ENCODE data around the gene CLTCL1. TPM values are rescaled to one million over a fixed set of nuclear protein-coding genes. Genes with fewer than 3 reads are reported as not detected.
"Not testable (repeated sequence)": the region's sequence is repeated elsewhere in the genome, so short reads cannot be mapped to it uniquely, and the experiment has no call there.

The CLTCL1 gene
- total and polyA plus RNA-seq, 9 of the 15 experiments (the other 6 are each of a cell fraction or from before 2014, with no cell fraction given) = 1.1 to 11.7 (median 5.0) TPM

DNA sequence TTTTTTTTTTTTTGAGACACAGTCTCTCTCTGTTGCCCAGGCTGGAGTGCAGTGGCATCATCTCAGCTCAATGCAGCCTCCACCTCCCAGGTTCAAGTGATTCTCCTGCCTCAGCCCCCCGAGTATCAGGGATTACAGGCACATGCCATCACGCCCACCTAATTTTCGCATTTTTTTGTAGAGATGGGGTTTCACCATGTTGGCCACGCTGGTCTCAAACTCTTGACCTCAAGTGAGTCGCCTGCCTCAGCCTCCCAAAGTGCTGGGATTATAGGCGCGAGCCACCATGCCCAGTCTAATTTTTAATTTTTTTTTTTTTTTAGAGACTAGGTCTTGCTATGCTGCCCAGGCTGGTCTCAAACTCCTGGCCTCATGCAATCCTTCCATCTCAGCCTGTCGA, 35.2 kb downstream of the CLTCL1 start:
- H3K4me1 ChIP-seq (replicated peaks in 1 of 2; ENCODE audit: control insufficient read depth in 2 of 2, insufficient read depth in 2 of 2, low read length in 2 of 2); CTCF ChIA-PET (ENCODE audit: low intra/inter-chr PET ratio); BruUV-seq (replicated peaks); H3K79me2 ChIP-seq (ENCODE audit: control insufficient read depth, insufficient read depth, low read length); H3K9ac ChIP-seq (ENCODE audit: insufficient read depth in 1 of 2, low read depth in 2 of 2, low read length in 2 of 2); in situ Hi-C loops (cut with MboI); H3K36me3 ChIP-seq (ENCODE audit: control insufficient read depth, insufficient read depth, low read length); H2AFZ ChIP-seq (ENCODE audit: low read depth, low read length); H4K20me1 ChIP-seq (replicated peaks; ENCODE audit: control insufficient read depth, insufficient read depth, low read length); FAIRE-seq; H3K4me3 ChIP-seq; H3K4me2 ChIP-seq (ENCODE audit: insufficient read depth, low read length); H3K27ac ChIP-seq (ENCODE audit: extremely low read depth, low read depth, low read length); H3K9me1 ChIP-seq (ENCODE audit: control insufficient read depth, insufficient read depth, low read length); H3K9me3 ChIP-seq (replicated peaks; ENCODE audit: control insufficient read depth, insufficient read depth, low read depth, low read length); ATAC-seq; DNase-seq (ENCODE audit: extremely low read depth in 1 of 4, low spot score in 3 of 4); TF ChIP-seq BRCA1 (IDR thresholded peaks at IDR 0.05): not testable (repeated sequence)
- POLR2A ChIA-PET = interaction anchor here (0.7 kb wide), 1 partner anchor 49 kb away, joined by 3 read pairs; no protein-coding TSS in a partner anchor
- TF ChIP-seq BRCA1 (CRISPR knock-in tag; IDR thresholded peaks at IDR 0.05) (0 out of 2 replicates have a peak, but pooled peaks have one; percentile 52), STAG1 (CRISPR knock-in tag; IDR thresholded peaks at IDR 0.05; ENCODE audit: borderline replicate concordance) (0 out of 2 replicates have a peak, but pooled peaks have one; percentile 55)
- 20% methylated on average over 8 of the region's 8 CpGs for WGBS (ENCODE audit: insufficient coverage, low coverage, missing lambda C conversion rate)
- intact Hi-C loops (cut with micrococcal nuclease) = loop anchor here (1.0 kb wide), 1 partner anchor 147 kb away; no protein-coding TSS in a partner anchor
- H3K27me3 ChIP-seq (ENCODE audit: control insufficient read depth in 2 of 2, insufficient read depth in 2 of 2, low read length in 2 of 2) = peaks cover 3 to 14% of the 10 kb centered on the region in 2 experiments; a peak in 4 of 5 replicates

GRCh38 chr22:19253143-19253542, 38.4 kb downstream of the CLTCL1 start:
- intact Hi-C loops (cut with micrococcal nuclease) = no loop called here
- H3K9ac ChIP-seq (ENCODE audit: insufficient read depth in 1 of 2, low read depth in 2 of 2, low read length in 2 of 2) = no peak overlapping the region; a peak in 1 of 4 replicates
- H3K4me2 ChIP-seq (ENCODE audit: insufficient read depth, low read length) = no peak overlapping the region
- no peaks in the 10 kb centered on the region for H4K20me1 ChIP-seq (replicated peaks; ENCODE audit: control insufficient read depth, insufficient read depth, low read length)
- H3K4me3 ChIP-seq = no peak overlapping the region
- no peak overlapping the region for H3K27ac ChIP-seq (ENCODE audit: extremely low read depth, low read depth, low read length)
- POLR2A ChIA-PET = interaction anchor here (1.0 to 3.3 kb wide), 2 partner anchors 12 to 23 kb away, joined by 3 to 21 read pairs; no protein-coding TSS in a partner anchor
- in situ Hi-C loops (cut with MboI) = no loop called here
- peaks cover 0 to 3% of the 10 kb centered on the region in 2 experiments; a peak in 2 of 5 replicates for H3K4me1 ChIP-seq (replicated peaks in 1 of 2; ENCODE audit: control insufficient read depth in 2 of 2, insufficient read depth in 2 of 2, low read length in 2 of 2)
- peaks cover 8 to 15% of the 10 kb centered on the region in 2 experiments; a peak in 4 of 5 replicates for H3K27me3 ChIP-seq (ENCODE audit: control insufficient read depth in 2 of 2, insufficient read depth in 2 of 2, low read length in 2 of 2)
- no TSS peak for BruUV-seq (replicated peaks)
- DNase-seq (ENCODE audit: extremely low read depth in 1 of 4, low spot score in 3 of 4) = no peak
- CTCF ChIA-PET (ENCODE audit: low intra/inter-chr PET ratio) = no interaction called here
- no peaks in the 10 kb centered on the region for H3K36me3 ChIP-seq (ENCODE audit: control insufficient read depth, insufficient read depth, low read length)
- H3K79me2 ChIP-seq (ENCODE audit: control insufficient read depth, insufficient read depth, low read length) = no peaks in the 10 kb centered on the region
- no peaks in the 10 kb centered on the region for H3K9me1 ChIP-seq (ENCODE audit: control insufficient read depth, insufficient read depth, low read length)
- peak; percentile 43 for ATAC-seq
- H2AFZ ChIP-seq (ENCODE audit: low read depth, low read length) = no peak overlapping the region
- no peak for FAIRE-seq
- WGBS (ENCODE audit: insufficient coverage, low coverage, missing lambda C conversion rate) = 21% methylated on average over 12 of the region's 12 CpGs
- peaks cover 4% of the 10 kb centered on the region for H3K9me3 ChIP-seq (replicated peaks; ENCODE audit: control insufficient read depth, insufficient read depth, low read depth, low read length)
- TF ChIP-seq STAT5A (IDR thresholded peaks at IDR 0.05; ENCODE audit: borderline replicate concordance, low read length) (no peak), ZFX (CRISPR knock-in tag; IDR thresholded peaks at IDR 0.05) (0 out of 2 replicates have a peak, but pooled peaks have one; percentile 26), KLF1 (tag; IDR thresholded peaks at IDR 0.05) (no peak), HMGN3 (IDR thresholded peaks at IDR 0.05; ENCODE audit: borderline replicate concordance, extremely low read depth, insufficient read length, low read depth, low read length) (no peak), HDAC6 (IDR thresholded peaks at IDR 0.05; ENCODE audit: low read depth, low read length) (peak; percentile 86; the same call in 1 of the 2 replicates), DIDO1 (tag; IDR thresholded peaks at IDR 0.05; ENCODE audit: low read depth) (no peak), ZNF324 (CRISPR knock-in tag; IDR thresholded peaks at IDR 0.05) (no peak), TAF15 (IDR thresholded peaks at IDR 0.05; ENCODE audit: low read depth, low read length) (0 out of 2 replicates have a peak, but pooled peaks have one; percentile 80), NR2C2 (CRISPR knock-in tag; IDR thresholded peaks at IDR 0.05) (0 out of 2 replicates have a peak, but pooled peaks have one; percentile 30), NR2C2 (tag; IDR thresholded peaks at IDR 0.05) (no peak), NR3C1 (CRISPR knock-in tag; IDR thresholded peaks at IDR 0.05) (0 out of 2 replicates have a peak, but pooled peaks have one; percentile 25), XRCC3 (IDR thresholded peaks at IDR 0.05) (no peak)
- TF ChIP-seq, protein P1, sequence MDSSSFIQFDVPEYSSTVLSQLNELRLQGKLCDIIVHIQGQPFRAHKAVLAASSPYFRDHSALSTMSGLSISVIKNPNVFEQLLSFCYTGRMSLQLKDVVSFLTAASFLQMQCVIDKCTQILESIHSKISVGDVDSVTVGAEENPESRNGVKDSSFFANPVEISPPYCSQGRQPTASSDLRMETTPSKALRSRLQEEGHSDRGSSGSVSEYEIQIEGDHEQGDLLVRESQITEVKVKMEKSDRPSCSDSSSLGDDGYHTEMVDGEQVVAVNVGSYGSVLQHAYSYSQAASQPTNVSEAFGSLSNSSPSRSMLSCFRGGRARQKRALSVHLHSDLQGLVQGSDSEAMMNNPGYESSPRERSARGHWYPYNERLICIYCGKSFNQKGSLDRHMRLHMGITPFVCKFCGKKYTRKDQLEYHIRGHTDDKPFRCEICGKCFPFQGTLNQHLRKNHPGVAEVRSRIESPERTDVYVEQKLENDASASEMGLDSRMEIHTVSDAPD (CRISPR knock-in tag; IDR thresholded peaks at IDR 0.05) = no peak
